HL-60 (cell line): ENCODE results near the gene AFF1.

Experiments used
- GABPA ChIP-seq: IDR thresholded peaks from 2 replicates; pipeline ENCODE4 v1.6.1; 2012; ENCODE audit warnings: low read depth
- POLR2AphosphoS5 ChIP-seq: IDR thresholded peaks from 2 replicates; pipeline ENCODE4 v1.6.1; 2012; ENCODE audit warnings: low read depth
- SPI1 ChIP-seq: IDR thresholded peaks from 2 replicates; pipeline ENCODE4 v1.6.1; 2012; ENCODE audit warnings: low read depth, mild to moderate bottlenecking, borderline replicate concordance
- TF ChIP-seq, protein P1 (sequence below): IDR thresholded peaks from one replicate; pipeline ENCODE4 v1.5.1; 2011; ENCODE audit warnings: low read length, control low read depth, inconsistent platforms; ENCODE audit not compliant: insufficient read depth
- TF ChIP-seq, protein P2 (sequence below): IDR thresholded peaks from 2 replicates; pipeline ENCODE4 v1.6.1; 2012; ENCODE audit warnings: low read depth; ENCODE audit not compliant: insufficient replicate concordance

DNA sequence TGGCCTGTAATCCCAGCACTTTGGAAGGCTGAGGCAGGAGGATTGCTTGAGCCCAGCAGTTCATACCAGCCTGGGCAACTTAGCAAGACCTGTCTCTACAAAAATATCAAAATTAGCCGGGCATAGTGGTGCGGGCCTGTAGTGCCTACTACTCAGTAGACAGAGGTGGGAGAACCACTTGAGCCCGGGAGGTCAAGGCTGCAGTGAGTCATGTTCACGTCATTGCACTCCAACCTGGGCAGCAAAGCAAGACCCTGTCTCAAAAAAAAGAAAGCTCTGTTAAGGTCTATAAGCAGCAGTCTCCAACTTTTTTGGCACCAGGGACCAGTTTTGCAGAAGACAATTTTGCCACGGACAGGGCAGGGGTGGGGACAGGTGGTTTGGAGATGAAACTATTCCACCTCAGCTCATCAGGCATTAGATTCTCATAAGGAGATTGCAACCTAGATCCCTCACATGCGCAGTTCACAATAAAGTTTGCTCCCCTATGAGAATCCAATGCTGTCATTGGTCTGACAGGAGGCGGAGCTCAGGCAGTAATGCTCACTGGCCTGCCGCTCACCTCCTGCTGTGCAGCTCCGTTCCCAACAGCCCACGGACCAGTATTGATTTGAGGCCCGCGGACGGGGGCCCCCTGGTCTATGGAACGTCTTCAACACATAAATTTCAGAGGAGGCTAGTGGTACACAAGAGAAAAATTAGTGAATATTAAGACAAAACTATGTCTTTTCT is 217.7 kb downstream of the AFF1 start:
- TF ChIP-seq, protein P1, sequence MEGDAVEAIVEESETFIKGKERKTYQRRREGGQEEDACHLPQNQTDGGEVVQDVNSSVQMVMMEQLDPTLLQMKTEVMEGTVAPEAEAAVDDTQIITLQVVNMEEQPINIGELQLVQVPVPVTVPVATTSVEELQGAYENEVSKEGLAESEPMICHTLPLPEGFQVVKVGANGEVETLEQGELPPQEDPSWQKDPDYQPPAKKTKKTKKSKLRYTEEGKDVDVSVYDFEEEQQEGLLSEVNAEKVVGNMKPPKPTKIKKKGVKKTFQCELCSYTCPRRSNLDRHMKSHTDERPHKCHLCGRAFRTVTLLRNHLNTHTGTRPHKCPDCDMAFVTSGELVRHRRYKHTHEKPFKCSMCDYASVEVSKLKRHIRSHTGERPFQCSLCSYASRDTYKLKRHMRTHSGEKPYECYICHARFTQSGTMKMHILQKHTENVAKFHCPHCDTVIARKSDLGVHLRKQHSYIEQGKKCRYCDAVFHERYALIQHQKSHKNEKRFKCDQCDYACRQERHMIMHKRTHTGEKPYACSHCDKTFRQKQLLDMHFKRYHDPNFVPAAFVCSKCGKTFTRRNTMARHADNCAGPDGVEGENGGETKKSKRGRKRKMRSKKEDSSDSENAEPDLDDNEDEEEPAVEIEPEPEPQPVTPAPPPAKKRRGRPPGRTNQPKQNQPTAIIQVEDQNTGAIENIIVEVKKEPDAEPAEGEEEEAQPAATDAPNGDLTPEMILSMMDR, result no peak
- TF ChIP-seq POLR2AphosphoS5, result no peak
- TF ChIP-seq SPI1, result no peak
- TF ChIP-seq, protein P2, sequence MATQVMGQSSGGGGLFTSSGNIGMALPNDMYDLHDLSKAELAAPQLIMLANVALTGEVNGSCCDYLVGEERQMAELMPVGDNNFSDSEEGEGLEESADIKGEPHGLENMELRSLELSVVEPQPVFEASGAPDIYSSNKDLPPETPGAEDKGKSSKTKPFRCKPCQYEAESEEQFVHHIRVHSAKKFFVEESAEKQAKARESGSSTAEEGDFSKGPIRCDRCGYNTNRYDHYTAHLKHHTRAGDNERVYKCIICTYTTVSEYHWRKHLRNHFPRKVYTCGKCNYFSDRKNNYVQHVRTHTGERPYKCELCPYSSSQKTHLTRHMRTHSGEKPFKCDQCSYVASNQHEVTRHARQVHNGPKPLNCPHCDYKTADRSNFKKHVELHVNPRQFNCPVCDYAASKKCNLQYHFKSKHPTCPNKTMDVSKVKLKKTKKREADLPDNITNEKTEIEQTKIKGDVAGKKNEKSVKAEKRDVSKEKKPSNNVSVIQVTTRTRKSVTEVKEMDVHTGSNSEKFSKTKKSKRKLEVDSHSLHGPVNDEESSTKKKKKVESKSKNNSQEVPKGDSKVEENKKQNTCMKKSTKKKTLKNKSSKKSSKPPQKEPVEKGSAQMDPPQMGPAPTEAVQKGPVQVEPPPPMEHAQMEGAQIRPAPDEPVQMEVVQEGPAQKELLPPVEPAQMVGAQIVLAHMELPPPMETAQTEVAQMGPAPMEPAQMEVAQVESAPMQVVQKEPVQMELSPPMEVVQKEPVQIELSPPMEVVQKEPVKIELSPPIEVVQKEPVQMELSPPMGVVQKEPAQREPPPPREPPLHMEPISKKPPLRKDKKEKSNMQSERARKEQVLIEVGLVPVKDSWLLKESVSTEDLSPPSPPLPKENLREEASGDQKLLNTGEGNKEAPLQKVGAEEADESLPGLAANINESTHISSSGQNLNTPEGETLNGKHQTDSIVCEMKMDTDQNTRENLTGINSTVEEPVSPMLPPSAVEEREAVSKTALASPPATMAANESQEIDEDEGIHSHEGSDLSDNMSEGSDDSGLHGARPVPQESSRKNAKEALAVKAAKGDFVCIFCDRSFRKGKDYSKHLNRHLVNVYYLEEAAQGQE, result no peak
- no peak for TF ChIP-seq GABPA
